ENCODE results near the gene ADAMTS9.

Gene ADAMTS9

DNA sequence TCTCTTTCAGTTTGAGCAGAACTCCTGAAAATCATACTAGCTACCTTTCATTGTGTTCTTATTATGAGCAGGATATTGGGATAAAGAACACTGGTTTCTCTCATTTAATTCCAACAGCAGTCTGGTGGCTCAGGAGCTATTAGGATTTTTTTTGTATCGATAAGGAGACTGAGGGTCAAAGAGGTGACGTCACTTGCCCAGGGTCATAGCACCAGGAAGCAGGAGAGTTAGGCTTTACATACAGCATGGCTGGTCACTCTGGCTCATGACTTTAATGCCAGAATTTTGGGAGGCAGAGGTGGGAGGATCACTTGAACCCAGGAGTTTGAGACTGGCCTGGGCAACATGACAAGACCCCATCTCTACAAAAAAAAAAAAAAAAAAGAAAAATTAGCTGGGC lies 113.6 kb downstream of the ADAMTS9 start:
- ChIA-PET CTCF (interaction anchor here (1.0 to 2.1 kb wide), 2 partner anchors 40 to 44 kb away, joined by 3 to 7 read pairs; no protein-coding TSS in a partner anchor), POLR2A (no interaction called here)
- DNase-seq (ENCODE audit: low read depth, low spot score), result no peak
- H3K4me3 ChIP-seq (ENCODE audit: low read depth, low read length), result no peak overlapping the region
- TF ChIP-seq, protein P1, sequence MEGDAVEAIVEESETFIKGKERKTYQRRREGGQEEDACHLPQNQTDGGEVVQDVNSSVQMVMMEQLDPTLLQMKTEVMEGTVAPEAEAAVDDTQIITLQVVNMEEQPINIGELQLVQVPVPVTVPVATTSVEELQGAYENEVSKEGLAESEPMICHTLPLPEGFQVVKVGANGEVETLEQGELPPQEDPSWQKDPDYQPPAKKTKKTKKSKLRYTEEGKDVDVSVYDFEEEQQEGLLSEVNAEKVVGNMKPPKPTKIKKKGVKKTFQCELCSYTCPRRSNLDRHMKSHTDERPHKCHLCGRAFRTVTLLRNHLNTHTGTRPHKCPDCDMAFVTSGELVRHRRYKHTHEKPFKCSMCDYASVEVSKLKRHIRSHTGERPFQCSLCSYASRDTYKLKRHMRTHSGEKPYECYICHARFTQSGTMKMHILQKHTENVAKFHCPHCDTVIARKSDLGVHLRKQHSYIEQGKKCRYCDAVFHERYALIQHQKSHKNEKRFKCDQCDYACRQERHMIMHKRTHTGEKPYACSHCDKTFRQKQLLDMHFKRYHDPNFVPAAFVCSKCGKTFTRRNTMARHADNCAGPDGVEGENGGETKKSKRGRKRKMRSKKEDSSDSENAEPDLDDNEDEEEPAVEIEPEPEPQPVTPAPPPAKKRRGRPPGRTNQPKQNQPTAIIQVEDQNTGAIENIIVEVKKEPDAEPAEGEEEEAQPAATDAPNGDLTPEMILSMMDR (IDR thresholded peaks at IDR 0.05; ENCODE audit: insufficient read depth, low read length, missing control alignments), result no peak

DNA sequence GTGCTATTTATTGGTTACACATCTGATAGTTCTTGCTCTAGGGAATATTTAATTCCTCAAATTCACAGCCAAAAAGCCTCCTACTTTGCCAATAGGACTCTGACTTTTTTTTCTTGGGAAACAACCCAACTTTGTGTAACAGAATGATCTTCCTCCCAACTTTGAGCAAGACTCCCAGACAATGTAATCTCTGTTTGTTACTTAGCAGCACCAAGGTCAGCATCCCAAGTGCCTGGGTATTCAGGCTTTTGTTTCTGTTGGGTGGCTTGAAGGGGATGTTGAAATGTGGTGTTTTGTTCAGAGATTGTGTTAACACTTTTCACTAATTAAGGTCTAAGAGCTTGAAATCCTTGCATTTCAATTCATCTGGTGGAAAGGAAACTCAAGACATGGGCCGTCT lies 115.8 kb downstream of the ADAMTS9 start:
- POLR2A ChIA-PET, result no interaction called here

DNA sequence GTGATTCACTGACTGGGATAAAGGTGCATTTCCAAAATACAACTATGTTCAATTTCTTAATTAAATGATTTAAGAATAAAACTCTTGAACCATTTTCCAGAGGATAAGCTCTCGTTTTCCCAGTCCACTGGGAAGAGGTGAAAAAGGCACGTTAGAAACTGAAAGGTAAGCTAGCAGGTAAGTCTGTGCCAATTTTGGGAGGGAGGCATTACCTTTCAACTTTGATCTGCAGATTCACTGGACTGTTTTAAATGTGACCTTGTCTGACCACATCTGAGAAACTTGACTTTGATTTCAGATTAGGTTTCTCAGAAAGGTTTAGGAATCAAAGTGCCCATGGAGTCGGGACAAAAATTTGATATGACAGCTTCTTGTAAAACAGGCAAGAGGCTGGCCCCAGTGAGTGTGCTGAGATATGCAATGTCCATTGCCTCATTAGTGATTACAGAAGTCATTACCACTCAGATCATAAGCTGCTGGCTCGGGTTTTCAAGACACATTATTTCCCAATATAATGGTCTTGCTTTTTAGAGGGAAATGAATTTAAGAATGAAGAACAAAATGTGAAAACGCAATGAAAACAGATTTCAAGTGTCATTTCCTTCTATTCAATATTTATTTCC lies 118.8 kb downstream of the ADAMTS9 start:
- DNase-seq (ENCODE audit: low read depth, low spot score), result no peak
- POLR2A ChIA-PET, result no interaction called here

More for the DNA sequence above, 115.8 kb downstream of the ADAMTS9 start:
- H3K4me3 ChIP-seq (ENCODE audit: low read depth, low read length), result no peak overlapping the region
- CTCF ChIA-PET, result no interaction called here
- no peak for DNase-seq (ENCODE audit: low read depth, low spot score)
- TF ChIP-seq, protein P1 (IDR thresholded peaks at IDR 0.05; ENCODE audit: insufficient read depth, low read length, missing control alignments), result no peak

DNA sequence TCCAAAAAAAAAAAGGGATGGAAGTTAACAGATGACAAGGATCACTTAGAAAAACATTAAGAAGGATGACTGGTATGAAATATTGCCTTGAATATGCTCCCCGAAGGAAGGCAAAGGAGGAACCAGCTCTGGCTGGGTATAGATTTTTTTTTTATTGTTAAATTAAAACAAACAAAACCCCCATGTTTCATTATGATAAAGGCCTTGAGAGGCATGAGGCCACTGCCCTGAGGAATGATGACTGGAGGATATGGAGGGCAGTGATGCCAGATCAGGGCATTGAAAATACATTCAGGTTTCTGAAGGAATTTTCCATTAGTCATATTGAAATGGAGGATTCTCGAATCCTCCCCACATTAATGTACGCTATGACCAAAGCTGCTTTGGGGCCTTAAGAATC lies 120.9 kb downstream of the ADAMTS9 start:
- TF ChIP-seq, protein P1 (IDR thresholded peaks at IDR 0.05; ENCODE audit: insufficient read depth, low read length, missing control alignments), result no peak
- CTCF ChIA-PET, result no interaction called here

More for the DNA sequence above, 118.8 kb downstream of the ADAMTS9 start:
- TF ChIP-seq, protein P1 (IDR thresholded peaks at IDR 0.05; ENCODE audit: insufficient read depth, low read length, missing control alignments), result no peak
- no peak overlapping the region for H3K4me3 ChIP-seq (ENCODE audit: low read depth, low read length)
- CTCF ChIA-PET, result no interaction called here

DNA sequence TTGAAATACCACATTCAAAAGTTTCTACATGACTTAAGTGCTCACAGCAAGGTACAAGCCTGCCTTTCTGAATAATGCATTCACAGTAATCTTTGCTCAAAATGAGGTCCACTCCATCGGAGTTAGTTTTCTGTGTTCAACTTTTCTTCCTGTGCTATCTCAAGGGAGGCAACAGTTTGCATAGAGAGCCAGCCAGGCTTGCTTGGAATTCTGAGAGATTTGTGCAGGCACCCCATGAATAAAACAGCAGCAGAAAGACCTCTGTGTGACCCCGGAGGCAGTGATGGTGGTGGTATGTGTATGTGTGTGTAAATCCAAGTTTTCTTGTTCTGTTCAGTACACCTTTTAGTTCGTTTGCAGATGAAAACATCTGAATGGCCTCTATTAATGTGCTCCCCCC lies 124.0 kb downstream of the ADAMTS9 start:
- TF ChIP-seq, protein P1 (IDR thresholded peaks at IDR 0.05; ENCODE audit: insufficient read depth, low read length, missing control alignments), result no peak
- ChIA-PET POLR2A (no interaction called here), CTCF (interaction anchor here (2.2 kb wide), 1 partner anchor 30 kb away, joined by 6 read pairs; no protein-coding TSS in a partner anchor)
- no peak for DNase-seq (ENCODE audit: low read depth, low spot score)
- H3K4me3 ChIP-seq (ENCODE audit: low read depth, low read length), result no peak overlapping the region

More for the DNA sequence above, 120.9 kb downstream of the ADAMTS9 start:
- POLR2A ChIA-PET, result no interaction called here
- H3K4me3 ChIP-seq (ENCODE audit: low read depth, low read length), result no peak overlapping the region
- DNase-seq (ENCODE audit: low read depth, low spot score), result no peak

DNA sequence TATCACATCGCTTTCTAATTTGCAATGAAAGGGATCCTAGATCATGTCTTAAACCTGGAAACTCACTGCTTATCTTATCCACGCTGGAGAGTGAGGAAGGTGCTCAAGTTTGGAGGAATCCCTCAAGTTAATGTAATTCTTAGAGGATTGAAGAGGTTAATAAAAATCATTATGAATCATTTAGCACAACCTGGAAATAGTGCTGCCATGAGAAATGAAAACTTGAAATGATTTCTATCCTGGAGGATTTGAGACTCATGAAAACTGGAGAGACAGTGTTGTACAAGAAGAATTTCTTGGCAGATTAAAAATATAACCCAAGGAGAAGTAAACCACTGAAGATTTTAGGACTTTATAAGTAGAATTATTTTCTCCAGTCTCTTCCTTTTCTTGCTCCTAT lies 125.9 kb downstream of the ADAMTS9 start:
- TF ChIP-seq, protein P1 (IDR thresholded peaks at IDR 0.05; ENCODE audit: insufficient read depth, low read length, missing control alignments), result no peak
- ChIA-PET POLR2A (no interaction called here), CTCF (no interaction called here)
- no peak overlapping the region for H3K4me3 ChIP-seq (ENCODE audit: low read depth, low read length)
- no peak for DNase-seq (ENCODE audit: low read depth, low spot score)

All from AG04449 (cell line).